Ishikawa (cell line): ENCODE data around the gene ZNF789.

Experiments used
- EP300 ChIP-seq: IDR thresholded peaks from 2 replicates; pipeline ENCODE4 v1.6.1; 2012; ENCODE audit warnings: borderline replicate concordance
- FOXM1 ChIP-seq: IDR thresholded peaks from 2 replicates; pipeline ENCODE4 v1.6.1; 2012; ENCODE audit warnings: low read depth, borderline replicate concordance
- MAX ChIP-seq: IDR thresholded peaks from 2 replicates; pipeline ENCODE4 v1.6.1; 2012
- NFIC ChIP-seq: IDR thresholded peaks from 2 replicates; pipeline ENCODE4 v1.6.1; 2012
- RAD21 ChIP-seq: IDR thresholded peaks from 2 replicates; pipeline ENCODE4 v1.6.1; 2012; ENCODE audit warnings: low read depth
- REST ChIP-seq: IDR thresholded peaks from 2 replicates; pipeline ENCODE4 v1.6.1; 2012; ENCODE audit warnings: low read depth, mild to moderate bottlenecking
- TCF12 ChIP-seq: IDR thresholded peaks from 2 replicates; pipeline ENCODE4 v1.6.1; 2012; ENCODE audit warnings: low read depth
- TEAD4 ChIP-seq: IDR thresholded peaks from 2 replicates; pipeline ENCODE4 v1.6.1; 2012

- TF ChIP-seq EP300, result no peak
- no peak for TF ChIP-seq MAX
- TF ChIP-seq TCF12, result no peak
- no peak for TF ChIP-seq TEAD4
- TF ChIP-seq FOXM1, result no peak
- no peak for TF ChIP-seq RAD21
- TF ChIP-seq NFIC, result no peak
- TF ChIP-seq REST, result no peak
Measured at GRCh38 chr7:99505324-99505662, 32.6 kb downstream of the ZNF789 start.
